GM06990 (cell line): ENCODE measurements around the gene ABHD12.

ENCODE experiments used
- DNase-seq: peaks from one replicate; pipeline ENCODE4 v3.0.0-alpha.2; 2011; ENCODE audit not compliant: insufficient read length; ENCODE audit errors: extremely low read depth
- H3K27me3 ChIP-seq: replicated peaks from 2 replicates; pipeline ENCODE4 v1.6.0; 2011; ENCODE audit warnings: low read length; ENCODE audit not compliant: control insufficient read depth, insufficient read depth
- H3K36me3 ChIP-seq: 2 replicates; pipeline ENCODE4 v1.5.1; 2011; ENCODE audit warnings: low read length; ENCODE audit not compliant: control insufficient read depth, insufficient read depth
- H3K4me3 ChIP-seq: replicated peaks from 2 replicates; pipeline ENCODE4 v1.5.1; 2011; ENCODE audit warnings: low read depth, mild to moderate bottlenecking, control low read depth, low read length
- CTCF ChIP-seq: IDR thresholded peaks from 2 replicates; pipeline ENCODE4 v1.5.1; 2011; ENCODE audit warnings: low read length, control low read depth, mild to moderate bottlenecking, inconsistent platforms; ENCODE audit not compliant: insufficient read depth, poor library complexity, severe bottlenecking

Gene ABHD12

GRCh38 chr20:25327521-25328235, 63.0 kb downstream of the ABHD12 start:
- H3K4me3 ChIP-seq: no peak overlapping the region
- H3K36me3 ChIP-seq: peaks cover 1% of the 10 kb centered on the region
- TF ChIP-seq CTCF: no peak
- no peaks in the 10 kb centered on the region for H3K27me3 ChIP-seq
- no peak for DNase-seq

GRCh38 chr20:25325997-25326396, 64.6 kb downstream of the ABHD12 start:
- no peak for TF ChIP-seq CTCF
- H3K27me3 ChIP-seq: no peaks in the 10 kb centered on the region
- H3K36me3 ChIP-seq: peaks cover 1% of the 10 kb centered on the region
- no peak for DNase-seq
- no peak overlapping the region for H3K4me3 ChIP-seq

- H3K4me3 ChIP-seq: no peak overlapping the region
- H3K36me3 ChIP-seq: peaks cover 4% of the 10 kb centered on the region
- no peak for TF ChIP-seq CTCF
- H3K27me3 ChIP-seq: no peaks in the 10 kb centered on the region
- DNase-seq: no peak
Measured at GRCh38 chr20:25325073-25325472, 65.6 kb downstream of the ABHD12 start.

GRCh38 chr20:25324412-25324811, 66.2 kb downstream of the ABHD12 start:
- H3K36me3 ChIP-seq: peaks cover 5% of the 10 kb centered on the region
- no peak for TF ChIP-seq CTCF
- no peak for DNase-seq

GRCh38 chr20:25323496-25324246, 67.0 kb downstream of the ABHD12 start:
- Histone ChIP-seq H3K4me3 (no peak overlapping the region), H3K27me3 (no peaks in the 10 kb centered on the region), H3K36me3 (peaks cover 5% of the 10 kb centered on the region)
- TF ChIP-seq CTCF: no peak
- no peak for DNase-seq

More at GRCh38 chr20:25324412-25324811, 66.2 kb downstream of the ABHD12 start:
- Histone ChIP-seq H3K27me3 (no peaks in the 10 kb centered on the region), H3K4me3 (no peak overlapping the region)
